GM12873 (cell line): ENCODE results near the gene AMOTL1.

Source experiments
- TF ChIP-seq, protein P1 (sequence below): IDR thresholded peaks from 2 replicates; pipeline ENCODE4 v1.5.1; 2012; ENCODE audit warnings: low read depth, mild to moderate bottlenecking, moderate library complexity, low read length, control low read depth; ENCODE audit not compliant: insufficient read depth; ENCODE audit errors: missing control alignments

Gene AMOTL1

DNA sequence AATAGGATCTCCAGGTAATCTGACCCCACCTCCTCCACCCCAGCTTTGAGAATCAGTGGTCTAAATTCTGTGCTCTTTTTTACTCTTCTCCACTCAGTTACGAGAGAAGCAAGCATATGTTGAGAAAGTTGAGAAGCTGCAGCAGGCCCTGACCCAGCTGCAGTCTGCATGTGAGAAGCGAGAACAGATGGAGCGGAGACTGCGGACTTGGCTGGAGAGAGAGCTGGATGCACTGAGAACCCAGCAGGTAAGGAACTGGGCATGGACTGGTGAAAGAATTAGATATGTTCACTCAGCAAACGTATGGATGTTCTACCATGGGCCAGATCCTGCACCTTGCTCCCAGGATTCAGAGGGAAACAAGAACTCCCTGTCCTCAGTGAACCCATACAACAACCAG is 85.7 kb downstream of the AMOTL1 start:
- TF ChIP-seq, protein P1, sequence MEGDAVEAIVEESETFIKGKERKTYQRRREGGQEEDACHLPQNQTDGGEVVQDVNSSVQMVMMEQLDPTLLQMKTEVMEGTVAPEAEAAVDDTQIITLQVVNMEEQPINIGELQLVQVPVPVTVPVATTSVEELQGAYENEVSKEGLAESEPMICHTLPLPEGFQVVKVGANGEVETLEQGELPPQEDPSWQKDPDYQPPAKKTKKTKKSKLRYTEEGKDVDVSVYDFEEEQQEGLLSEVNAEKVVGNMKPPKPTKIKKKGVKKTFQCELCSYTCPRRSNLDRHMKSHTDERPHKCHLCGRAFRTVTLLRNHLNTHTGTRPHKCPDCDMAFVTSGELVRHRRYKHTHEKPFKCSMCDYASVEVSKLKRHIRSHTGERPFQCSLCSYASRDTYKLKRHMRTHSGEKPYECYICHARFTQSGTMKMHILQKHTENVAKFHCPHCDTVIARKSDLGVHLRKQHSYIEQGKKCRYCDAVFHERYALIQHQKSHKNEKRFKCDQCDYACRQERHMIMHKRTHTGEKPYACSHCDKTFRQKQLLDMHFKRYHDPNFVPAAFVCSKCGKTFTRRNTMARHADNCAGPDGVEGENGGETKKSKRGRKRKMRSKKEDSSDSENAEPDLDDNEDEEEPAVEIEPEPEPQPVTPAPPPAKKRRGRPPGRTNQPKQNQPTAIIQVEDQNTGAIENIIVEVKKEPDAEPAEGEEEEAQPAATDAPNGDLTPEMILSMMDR: no peak

DNA sequence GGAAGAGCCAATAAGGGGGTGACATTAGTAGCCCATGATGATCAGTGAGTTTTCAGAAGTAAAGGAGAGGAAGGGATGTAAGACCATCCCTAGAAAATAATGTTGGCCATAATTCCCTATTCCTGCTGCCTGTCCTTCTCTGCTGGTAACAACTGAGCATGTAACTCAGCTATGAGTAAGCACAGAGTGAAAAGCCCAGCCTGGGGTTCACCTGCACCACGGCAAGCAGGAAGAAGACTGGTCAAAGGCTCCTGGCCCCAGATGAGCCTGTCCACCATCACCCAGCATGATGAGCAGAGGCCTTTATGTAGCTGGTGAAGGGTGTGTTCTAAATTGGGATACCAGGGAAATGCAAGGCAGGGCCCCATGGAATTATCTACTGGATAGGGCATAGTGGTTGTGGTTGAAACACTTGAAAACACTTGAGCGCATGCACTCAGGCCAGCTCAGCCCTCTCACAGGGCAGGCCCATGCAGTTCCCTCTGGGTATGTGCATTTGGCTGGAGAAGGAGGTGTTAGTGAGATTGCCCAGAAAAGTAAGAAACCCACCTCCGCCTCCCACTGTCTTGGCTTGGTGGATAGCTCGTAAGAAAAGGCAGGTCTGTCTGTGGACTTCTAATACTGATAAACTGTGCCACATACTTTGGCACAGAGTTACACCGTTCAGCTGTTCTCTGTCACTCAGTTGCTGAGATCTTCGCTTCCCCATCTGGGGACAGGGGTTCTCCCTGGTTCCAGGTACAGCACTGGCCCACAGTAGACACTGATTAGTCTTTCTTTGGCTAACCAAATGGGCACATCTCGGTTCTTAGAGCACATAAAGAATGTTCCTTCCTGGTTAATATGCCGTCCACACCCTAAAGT is 86.8 kb downstream of the AMOTL1 start:
- TF ChIP-seq, protein P1: no peak

DNA sequence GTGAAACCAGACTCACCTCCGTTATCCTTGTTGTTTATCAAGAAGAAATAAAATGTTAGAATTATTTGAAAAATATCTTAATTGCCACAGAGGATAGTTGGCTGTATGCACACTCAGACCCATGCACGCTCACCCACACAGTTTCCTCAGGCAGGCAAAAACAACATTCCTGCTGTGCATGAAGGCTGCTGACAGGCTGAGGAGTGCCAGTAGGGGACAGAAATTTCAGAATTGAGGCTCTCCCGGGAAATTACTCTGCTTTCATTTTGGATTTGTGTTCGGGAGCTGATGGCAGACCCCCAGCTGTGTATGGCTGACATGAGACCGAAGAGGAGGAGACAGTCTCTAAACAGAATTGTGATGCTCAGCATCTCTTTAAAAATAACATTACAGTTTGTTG is 87.5 kb downstream of the AMOTL1 start:
- TF ChIP-seq, protein P1: no peak

DNA sequence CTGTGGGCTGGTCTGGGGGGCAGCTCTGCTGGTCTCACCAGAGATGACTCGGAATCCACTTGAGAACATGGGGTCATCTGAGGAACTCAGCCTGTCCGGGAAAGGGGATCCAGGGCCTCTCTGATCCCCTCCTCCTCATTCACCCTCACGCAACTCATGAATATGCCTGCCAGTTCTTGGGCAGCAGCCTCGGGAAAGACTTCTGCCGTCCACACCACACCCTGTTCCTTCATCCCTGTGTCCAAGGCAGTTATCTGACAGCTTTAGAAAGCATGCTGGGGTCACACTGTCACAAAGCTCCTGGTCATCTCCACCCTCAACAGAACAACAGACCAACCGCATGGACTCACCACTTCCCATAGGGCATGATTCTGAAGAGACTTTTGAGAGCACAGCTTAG is 88.3 kb downstream of the AMOTL1 start:
- TF ChIP-seq, protein P1: no peak

DNA sequence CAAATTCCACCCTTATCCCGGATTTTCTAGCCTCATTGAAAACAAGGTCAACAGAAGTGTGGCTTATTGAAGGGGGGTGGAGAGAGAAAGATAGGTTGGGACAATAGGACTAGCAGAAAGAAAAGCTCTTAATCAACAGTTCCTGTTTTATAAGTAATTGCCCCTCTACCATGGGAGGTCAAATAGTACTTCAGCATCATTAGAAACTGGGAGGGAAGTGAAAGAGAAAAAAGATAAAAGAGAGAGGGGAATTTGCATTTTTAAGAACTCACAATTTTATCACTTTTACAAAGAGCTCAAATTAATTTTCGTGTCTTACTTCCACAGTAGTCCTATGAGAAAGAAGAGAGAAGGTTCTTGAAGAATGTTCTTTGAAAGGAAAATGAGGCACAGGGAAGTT is 89.2 kb downstream of the AMOTL1 start:
- TF ChIP-seq, protein P1: no peak

DNA sequence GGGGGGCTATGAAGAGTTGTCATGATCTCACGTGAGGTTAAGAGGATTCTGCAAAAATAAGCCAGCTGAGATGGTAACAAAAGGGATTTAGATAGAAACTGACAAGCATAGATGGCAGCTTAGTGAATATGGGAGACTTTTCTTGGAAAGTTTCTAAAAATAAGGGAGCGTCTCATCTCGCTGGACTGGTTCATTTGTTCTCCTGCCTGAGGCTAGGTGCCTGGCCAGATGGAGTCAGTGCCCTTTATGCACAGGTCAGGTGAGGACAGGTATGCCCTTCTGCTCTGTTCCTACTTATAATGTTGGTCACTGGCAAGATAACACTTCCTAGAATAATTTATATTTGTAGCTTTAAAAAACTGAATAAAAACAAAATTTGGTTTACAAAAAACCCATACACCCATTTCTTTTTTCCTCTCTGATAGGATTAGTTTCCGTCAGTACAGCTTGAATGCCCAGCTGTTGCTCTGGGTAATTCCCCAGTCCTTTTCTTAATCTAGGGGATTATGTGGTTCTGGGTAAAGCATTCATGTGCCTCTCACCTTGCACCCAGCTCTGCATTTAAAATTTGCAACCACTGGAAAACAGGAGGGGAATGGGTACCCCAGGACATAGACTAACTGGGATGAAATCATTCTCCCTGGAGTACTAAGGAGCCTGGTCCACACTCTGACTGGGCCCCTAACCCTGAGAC is 90.0 kb downstream of the AMOTL1 start:
- TF ChIP-seq, protein P1: no peak

DNA sequence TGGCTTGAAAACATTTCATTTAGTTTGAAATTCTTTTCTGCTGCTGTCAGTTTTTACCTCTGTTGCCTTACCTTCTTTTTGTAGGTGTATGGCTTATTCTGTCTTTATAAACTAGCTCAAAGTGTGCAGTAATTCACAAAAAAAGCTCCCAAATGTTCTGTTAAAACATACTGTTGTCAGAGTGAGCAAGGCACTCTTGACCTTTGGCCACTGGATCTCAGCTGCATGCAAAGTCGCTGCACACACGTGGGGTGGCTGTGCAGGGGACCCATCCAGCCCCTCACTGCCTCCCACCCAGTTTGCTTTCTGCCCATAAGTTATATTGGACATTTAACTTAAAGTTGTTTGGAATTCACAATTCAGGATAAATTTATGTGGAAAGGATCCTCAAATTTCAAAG is 92.2 kb downstream of the AMOTL1 start:
- TF ChIP-seq, protein P1: no peak
